Coronary artery (tissue), 2 donors: ENCODE measurements around the gene ATP13A2.

Source experiments
- DNase-seq: peaks from one replicate; pipeline ENCODE4 v3.0.0-alpha.2; 2017; ENCODE audit warnings: low spot score
- H3K27ac ChIP-seq, 2 donors: fragments of 200-600 bp; sonication (generic); one replicate each; pipeline ENCODE4 v1.5.1; 2016 to 2019
- H3K4me3 ChIP-seq: fragments of 200-600 bp; sonication (generic); 2 replicates; pipeline ENCODE4 v1.5.1; 2016; ENCODE audit warnings: mild to moderate bottlenecking, moderate library complexity
- TF ChIP-seq, protein P1 (sequence below): fragments of 200-600 bp; sonication (generic); IDR thresholded peaks from one replicate; pipeline ENCODE4 v1.5.1; 2019; ENCODE audit warnings: antibody characterized with exemption

The ATP13A2 gene, protein sequence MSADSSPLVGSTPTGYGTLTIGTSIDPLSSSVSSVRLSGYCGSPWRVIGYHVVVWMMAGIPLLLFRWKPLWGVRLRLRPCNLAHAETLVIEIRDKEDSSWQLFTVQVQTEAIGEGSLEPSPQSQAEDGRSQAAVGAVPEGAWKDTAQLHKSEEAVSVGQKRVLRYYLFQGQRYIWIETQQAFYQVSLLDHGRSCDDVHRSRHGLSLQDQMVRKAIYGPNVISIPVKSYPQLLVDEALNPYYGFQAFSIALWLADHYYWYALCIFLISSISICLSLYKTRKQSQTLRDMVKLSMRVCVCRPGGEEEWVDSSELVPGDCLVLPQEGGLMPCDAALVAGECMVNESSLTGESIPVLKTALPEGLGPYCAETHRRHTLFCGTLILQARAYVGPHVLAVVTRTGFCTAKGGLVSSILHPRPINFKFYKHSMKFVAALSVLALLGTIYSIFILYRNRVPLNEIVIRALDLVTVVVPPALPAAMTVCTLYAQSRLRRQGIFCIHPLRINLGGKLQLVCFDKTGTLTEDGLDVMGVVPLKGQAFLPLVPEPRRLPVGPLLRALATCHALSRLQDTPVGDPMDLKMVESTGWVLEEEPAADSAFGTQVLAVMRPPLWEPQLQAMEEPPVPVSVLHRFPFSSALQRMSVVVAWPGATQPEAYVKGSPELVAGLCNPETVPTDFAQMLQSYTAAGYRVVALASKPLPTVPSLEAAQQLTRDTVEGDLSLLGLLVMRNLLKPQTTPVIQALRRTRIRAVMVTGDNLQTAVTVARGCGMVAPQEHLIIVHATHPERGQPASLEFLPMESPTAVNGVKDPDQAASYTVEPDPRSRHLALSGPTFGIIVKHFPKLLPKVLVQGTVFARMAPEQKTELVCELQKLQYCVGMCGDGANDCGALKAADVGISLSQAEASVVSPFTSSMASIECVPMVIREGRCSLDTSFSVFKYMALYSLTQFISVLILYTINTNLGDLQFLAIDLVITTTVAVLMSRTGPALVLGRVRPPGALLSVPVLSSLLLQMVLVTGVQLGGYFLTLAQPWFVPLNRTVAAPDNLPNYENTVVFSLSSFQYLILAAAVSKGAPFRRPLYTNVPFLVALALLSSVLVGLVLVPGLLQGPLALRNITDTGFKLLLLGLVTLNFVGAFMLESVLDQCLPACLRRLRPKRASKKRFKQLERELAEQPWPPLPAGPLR

DNA sequence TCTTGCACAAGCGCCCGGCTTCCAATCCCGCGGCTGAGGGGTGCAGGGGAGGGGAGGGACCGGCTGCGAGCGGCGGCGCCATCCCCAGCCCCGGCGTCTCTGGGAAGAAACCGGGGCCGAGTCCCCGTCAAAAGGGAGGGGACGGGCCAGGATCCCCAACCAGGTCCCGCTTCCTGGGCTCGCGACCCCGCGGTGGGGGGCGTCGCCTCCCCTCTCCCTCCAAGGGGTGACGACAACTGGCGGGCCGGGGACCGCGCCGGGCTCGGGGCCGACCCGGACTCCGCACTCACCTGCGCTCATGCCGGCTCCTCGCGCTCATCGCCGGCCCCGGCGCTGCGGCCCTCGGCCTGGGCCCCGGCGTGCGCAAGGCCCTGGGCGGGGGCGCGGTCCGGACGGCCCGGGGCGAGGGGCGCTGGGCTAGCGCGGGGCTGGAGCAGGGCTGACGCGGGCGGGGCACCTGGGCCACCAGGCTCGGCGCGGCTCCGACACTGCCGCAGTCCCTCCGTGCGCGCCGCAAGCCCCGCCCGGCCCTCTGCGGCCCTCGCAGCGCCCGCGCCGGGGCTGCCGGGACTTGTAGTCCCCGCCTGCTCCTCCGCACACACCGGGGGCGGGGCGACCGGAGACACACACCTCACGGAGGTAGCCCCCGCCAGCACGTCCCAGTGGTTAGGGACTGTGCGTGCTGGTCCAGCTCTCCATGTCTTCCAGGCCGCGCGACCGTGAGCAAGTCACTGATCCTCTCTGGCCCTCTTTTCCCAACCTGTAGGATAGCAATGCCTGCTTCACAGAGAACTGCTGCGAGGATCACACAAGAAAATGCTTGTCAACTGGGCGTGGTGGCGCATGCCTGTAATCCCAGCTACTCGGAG, at the start of gene ATP13A2:
Gene ATP13A2, minus strand, starts transcription at position 490 of the 869 bp plus-strand sequence. Its CDS starts 190 bp downstream, at position 300.
- DNase-seq: no peak
- peak within 1 kb of the TSS; percentile 94 for H3K4me3 ChIP-seq
- H3K27ac ChIP-seq: peak within 1 kb of the TSS; percentile 7 to 72
- TF ChIP-seq, protein P1, sequence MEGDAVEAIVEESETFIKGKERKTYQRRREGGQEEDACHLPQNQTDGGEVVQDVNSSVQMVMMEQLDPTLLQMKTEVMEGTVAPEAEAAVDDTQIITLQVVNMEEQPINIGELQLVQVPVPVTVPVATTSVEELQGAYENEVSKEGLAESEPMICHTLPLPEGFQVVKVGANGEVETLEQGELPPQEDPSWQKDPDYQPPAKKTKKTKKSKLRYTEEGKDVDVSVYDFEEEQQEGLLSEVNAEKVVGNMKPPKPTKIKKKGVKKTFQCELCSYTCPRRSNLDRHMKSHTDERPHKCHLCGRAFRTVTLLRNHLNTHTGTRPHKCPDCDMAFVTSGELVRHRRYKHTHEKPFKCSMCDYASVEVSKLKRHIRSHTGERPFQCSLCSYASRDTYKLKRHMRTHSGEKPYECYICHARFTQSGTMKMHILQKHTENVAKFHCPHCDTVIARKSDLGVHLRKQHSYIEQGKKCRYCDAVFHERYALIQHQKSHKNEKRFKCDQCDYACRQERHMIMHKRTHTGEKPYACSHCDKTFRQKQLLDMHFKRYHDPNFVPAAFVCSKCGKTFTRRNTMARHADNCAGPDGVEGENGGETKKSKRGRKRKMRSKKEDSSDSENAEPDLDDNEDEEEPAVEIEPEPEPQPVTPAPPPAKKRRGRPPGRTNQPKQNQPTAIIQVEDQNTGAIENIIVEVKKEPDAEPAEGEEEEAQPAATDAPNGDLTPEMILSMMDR: no peak

DNA sequence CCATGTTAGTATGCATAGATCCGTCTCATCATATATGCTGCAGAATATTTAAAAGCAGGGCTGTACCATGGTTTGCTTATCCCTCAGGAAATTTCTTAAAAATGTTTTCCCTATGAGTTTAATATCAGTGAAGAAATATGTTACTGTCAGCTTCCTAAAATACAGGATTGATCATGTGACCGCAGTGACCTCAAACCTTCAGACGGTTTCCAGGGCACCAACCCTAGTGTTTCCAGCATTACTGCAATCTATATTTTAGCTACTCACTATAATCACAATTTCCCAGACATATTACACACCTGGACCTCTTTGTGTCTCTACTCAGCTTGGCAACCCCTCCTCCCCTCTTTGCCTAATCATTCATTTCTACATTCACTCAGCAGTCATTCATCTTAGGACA, 49.8 kb upstream of the ATP13A2 start:
- TF ChIP-seq, protein P1: no peak
- H3K4me3 ChIP-seq: no peak overlapping the region
- no peak for DNase-seq
- no peak overlapping the region for H3K27ac ChIP-seq

DNA sequence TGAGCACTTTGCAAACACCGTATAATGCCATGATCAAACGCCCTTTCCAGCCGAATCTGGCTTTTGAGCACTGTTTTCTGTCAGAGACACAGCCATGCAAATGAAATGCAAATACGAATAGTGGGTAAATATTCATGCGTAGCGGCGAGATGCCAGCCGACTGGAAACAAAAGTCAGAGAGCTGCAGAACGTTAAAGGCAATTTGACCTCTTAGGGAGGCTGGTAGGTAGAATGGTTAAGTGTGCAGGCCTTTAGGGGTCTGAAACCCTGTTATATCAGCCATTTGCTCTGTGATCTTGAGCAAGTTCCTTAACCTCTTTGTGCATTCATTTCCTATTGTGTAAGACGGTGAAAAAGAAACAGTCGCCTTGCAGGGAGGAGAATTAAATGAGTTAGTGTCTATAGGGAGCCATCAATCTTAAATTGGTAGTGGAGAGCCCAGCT, 48.6 kb upstream of the ATP13A2 start:
- DNase-seq: no peak
- Histone ChIP-seq H3K4me3 (no peak overlapping the region), H3K27ac (no peak overlapping the region)
- TF ChIP-seq, protein P1: no peak

DNA sequence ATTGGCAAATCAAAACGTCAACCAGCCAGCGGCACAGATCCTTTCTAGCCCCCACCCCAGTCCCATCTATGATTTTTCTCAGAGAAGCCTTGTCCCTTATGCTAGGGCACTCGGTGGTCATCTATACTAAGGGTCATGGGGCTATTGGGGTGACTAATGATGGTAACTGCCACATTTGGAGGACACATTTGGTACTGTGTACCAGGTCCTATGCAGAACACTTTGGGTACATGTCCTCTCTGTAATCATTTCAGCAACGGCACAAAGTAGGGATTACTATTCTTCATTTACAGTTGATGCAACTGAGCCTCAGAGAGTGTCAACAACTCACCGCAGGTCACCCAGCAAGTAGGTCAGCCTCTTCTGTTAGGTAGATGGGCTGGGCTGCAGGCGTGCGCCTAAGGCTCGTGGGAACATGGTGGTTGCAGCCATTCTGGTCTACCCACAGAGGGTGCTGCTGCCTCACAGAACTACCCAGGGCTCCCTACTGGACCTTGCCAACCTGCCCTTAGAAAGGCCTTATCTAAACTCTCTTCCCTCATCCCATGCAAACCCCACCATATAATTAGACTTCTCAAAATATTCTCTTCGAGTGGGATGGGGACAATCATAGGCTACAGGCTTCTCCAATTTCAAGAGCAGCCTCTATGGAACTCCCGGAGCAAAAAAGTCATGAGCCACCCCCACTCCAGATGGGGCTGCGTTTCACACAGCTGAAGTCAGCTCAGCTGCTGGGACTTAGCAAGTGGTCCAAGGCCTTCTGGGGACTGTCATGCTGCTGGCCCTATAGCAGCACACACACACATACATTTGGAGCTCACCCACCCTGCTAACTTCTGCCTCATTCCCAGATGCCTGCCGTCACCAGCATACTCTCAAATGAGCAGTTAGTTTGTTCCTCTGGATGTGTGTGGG, 47.9 kb upstream of the ATP13A2 start:
- no peak overlapping the region for H3K4me3 ChIP-seq
- TF ChIP-seq, protein P1: no peak
- H3K27ac ChIP-seq: no peak overlapping the region
- DNase-seq: no peak

DNA sequence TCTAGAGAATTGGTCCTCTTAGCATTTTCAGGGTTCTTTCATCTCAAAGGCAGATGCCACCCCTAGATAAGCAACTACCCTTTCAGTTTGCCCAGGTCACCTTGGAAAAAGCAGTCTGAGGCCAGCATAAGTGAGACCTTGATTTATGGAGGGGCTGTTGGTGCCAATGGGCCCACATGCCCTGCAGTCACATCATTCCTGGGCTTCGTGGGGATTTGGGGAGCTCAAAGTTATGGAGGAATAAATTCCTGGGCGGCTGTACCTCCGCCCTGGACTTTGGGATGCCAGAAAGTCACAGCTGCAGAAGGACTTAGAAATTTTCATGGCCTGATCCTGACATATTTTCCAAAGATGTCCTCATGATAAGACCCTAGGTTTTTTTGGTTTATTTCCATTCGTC, 44.8 kb upstream of the ATP13A2 start:
- H3K27ac ChIP-seq: no peak overlapping the region
- DNase-seq: no peak
- TF ChIP-seq, protein P1: no peak
- H3K4me3 ChIP-seq: no peak overlapping the region
